8988T (cell line): Measurements from ENCODE around the gene PLPP4.

Source experiments
- DNase-seq: peaks from one replicate; pipeline ENCODE4 v3.0.0; 2011

Gene PLPP4

GRCh38 chr10:120456626-120457430 lies at the start of gene PLPP4:
PLPP4 (plus strand) TSS chr10:120457227; CDS start chr10:120457306, 79 bp downstream.
- DNase-seq, result peak; percentile 49

- no peak for DNase-seq
Observed at GRCh38 chr10:120409816-120410215, 47.2 kb upstream of the PLPP4 start.

- no peak for DNase-seq
Observed at GRCh38 chr10:120414946-120415345, 42.1 kb upstream of the PLPP4 start.

- no peak for DNase-seq
Observed at GRCh38 chr10:120415709-120416330, 41.2 kb upstream of the PLPP4 start.

- no peak for DNase-seq
Observed at GRCh38 chr10:120420421-120420820, 36.6 kb upstream of the PLPP4 start.

- DNase-seq, result no peak
Observed at GRCh38 chr10:120421250-120421649, 35.8 kb upstream of the PLPP4 start.

GRCh38 chr10:120422457-120422856 lies 34.6 kb upstream of the PLPP4 start:
- no peak for DNase-seq

GRCh38 chr10:120423431-120424197 lies 33.4 kb upstream of the PLPP4 start:
- DNase-seq, result no peak

GRCh38 chr10:120424198-120424464 lies 32.9 kb upstream of the PLPP4 start:
- DNase-seq, result no peak

- DNase-seq, result no peak
Observed at GRCh38 chr10:120426306-120426705, 30.7 kb upstream of the PLPP4 start.

- DNase-seq, result no peak
Observed at GRCh38 chr10:120428754-120429153, 28.3 kb upstream of the PLPP4 start.

- DNase-seq, result no peak
Observed at GRCh38 chr10:120429395-120429794, 27.6 kb upstream of the PLPP4 start.

- no peak for DNase-seq
Observed at GRCh38 chr10:120431251-120431651, 25.8 kb upstream of the PLPP4 start.

GRCh38 chr10:120432209-120432608 lies 24.8 kb upstream of the PLPP4 start:
- DNase-seq, result no peak

GRCh38 chr10:120433141-120433540 lies 23.9 kb upstream of the PLPP4 start:
- no peak for DNase-seq

- no peak for DNase-seq
Observed at GRCh38 chr10:120436439-120437112, 20.5 kb upstream of the PLPP4 start.

GRCh38 chr10:120437541-120437940 lies 19.5 kb upstream of the PLPP4 start:
- no peak for DNase-seq

GRCh38 chr10:120451968-120452367 lies 5.1 kb upstream of the PLPP4 start:
- DNase-seq, result no peak

GRCh38 chr10:120453319-120453718 lies 3.7 kb upstream of the PLPP4 start:
- no peak for DNase-seq

GRCh38 chr10:120453886-120454285 lies 3.1 kb upstream of the PLPP4 start:
- DNase-seq, result no peak

- DNase-seq, result no peak
Observed at GRCh38 chr10:120455004-120455403, 2.0 kb upstream of the PLPP4 start.

- DNase-seq, result no peak
Observed at GRCh38 chr10:120455606-120456005, 1.4 kb upstream of the PLPP4 start.

- no peak for DNase-seq
Observed at GRCh38 chr10:120456143-120456625, 843 bp upstream of the PLPP4 start.
